GM12891 (cell line): ENCODE results near the gene MED13L.

Experiments
- PAX5 ChIP-seq: IDR thresholded peaks from 2 replicates; pipeline ENCODE4 v1.6.1; 2011; ENCODE audit warnings: low read length, moderate library complexity, mild to moderate bottlenecking; ENCODE audit not compliant: insufficient read depth, severe bottlenecking
- POLR2A ChIP-seq: IDR thresholded peaks from 2 replicates; pipeline ENCODE4 v1.6.1; 2011; ENCODE audit warnings: low read depth, low read length, control low read depth
- POLR2AphosphoS5 ChIP-seq: IDR thresholded peaks from 2 replicates; pipeline ENCODE4 v1.6.1; 2011; ENCODE audit warnings: low read depth, low read length, control low read depth
- SPI1 ChIP-seq: IDR thresholded peaks from 2 replicates; pipeline ENCODE4 v1.6.1; 2011; ENCODE audit warnings: low read depth, low read length, control low read depth
- TAF1 ChIP-seq: IDR thresholded peaks from 2 replicates; pipeline ENCODE4 v1.6.1; 2011; ENCODE audit warnings: low read depth, low read length, control low read depth

GRCh38 chr12:116019415-116019814 is 258.1 kb downstream of the MED13L start:
- TF ChIP-seq PAX5 (no peak), POLR2A (no peak), SPI1 (no peak), POLR2AphosphoS5 (no peak), TAF1 (no peak)
